GM04504 (cell line): ENCODE results near the gene POLL.

Source experiments
- DNase-seq: peaks from one replicate; pipeline ENCODE4 v3.0.0-alpha.2; 2012; ENCODE audit warnings: low read depth

POLL gene

GRCh38 chr10:101560298-101561067, 27.6 kb downstream of the POLL start:
- DNase-seq, result no peak

DNA sequence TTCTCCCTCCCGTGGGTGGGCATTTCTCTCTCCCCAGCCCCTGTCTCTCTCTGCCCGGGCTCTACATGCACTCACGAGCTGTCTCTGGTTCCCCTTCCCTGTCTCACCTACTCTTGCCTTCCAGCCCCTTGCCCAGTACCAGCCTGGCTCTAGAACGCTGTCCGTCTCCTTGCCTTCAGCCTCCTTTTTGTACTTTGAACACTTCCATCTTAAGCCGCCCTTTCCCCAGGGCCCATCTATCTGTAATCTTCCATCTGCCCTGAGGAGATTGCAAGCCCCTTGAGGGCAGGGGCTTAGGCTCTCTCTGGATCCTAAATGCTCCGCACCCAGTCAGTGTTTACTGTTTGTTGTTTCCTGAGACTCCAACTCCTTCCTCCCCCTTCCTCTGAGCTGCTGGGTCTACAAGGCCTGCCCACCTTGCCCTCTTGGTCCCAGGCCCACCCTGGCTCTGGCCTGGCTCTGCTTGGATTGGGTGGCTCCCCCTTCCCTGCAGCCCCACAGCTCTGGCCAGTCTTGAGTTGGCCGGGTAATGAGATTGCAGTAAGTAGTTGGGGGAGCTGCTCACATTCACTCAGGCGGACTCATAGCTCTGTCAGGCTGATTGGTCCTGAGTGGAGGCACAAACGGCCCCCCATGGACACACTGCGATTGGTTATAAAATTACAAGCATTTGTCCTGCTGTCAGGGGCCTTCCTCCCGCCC, 28.3 kb downstream of the POLL start:
- DNase-seq, result no peak

GRCh38 chr10:101558671-101559595, 29.1 kb downstream of the POLL start:
- no peak for DNase-seq

- no peak for DNase-seq
Measured at GRCh38 chr10:101558204-101558603, 29.9 kb downstream of the POLL start.

DNA sequence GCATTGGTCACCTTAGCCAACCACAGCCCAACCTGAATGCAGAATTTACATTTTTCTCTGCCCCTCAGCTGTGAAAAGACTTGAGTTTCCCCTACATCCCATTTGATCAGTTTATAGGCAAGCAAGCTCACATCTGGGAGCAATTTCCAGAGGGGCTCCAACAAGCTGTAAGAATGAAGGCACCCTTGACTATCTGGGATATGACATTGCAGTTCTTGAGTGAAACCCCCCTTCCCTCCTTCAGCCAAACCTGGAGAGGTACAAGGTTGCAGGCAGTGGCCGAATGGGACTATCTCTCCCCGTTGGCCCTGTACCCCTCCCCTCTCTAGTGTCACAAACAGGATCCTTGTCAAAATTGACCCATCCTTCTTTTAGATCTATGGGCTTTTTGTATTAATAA, 30.5 kb downstream of the POLL start:
- no peak for DNase-seq

DNA sequence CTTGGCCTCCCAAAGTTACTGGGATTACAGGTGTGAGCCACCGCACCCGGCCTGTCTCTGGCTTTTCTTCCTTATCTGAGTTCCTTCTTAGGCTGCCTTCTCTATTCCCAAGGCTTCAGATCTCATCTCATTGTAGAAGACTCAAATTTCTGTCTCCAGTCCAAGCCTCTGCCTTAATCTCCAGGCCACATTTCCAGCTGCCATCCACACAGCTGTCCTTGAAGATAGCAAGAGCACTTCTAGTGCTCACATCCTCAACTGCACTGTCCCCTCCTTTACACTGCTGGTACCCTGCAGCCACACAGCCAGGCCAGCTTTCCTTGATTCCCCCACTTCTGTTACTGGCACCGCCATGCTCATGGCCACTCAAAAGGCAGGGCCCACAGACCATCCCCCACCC, 35.6 kb downstream of the POLL start:
- DNase-seq, result no peak

DNA sequence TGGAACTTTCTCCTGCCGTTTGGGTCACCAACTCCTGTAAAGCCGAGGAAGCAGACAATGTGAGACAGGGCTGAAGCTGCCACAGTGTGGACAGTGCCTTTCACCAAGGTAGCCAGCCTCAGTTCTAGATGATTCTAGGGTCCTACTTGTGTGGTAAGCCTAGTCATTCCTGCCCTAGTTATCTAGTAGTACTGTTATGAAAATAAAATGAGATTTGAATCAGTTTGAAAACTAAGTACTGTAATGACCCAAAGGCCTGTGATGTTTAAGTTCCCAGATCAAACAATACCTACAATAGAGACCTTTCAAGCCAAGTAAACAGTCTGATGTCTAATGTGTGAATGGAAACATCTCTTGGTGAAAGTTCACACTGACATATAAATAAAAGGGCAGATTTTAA, 37.1 kb downstream of the POLL start:
- DNase-seq, result no peak

DNA sequence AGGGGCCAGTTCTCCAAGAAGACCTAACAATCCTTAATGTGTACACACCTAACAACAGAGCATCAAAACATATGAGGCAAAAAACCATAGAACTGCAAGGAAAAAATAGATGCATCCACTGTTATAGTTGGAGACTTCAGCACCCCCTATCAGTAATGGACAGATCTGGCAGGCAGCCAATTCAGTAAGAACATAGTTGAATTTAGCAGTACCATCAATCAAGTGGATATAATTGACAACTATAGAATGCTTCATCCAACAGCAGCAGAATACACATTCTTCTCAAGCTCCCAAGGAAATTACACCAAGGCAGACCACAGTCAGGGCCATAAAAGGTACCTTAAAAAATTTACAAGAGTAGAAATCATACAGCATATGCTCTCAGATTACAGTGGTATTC, 42.2 kb downstream of the POLL start:
- no peak for DNase-seq

- no peak for DNase-seq
Measured at GRCh38 chr10:101538446-101538845, 49.6 kb downstream of the POLL start.

DNA sequence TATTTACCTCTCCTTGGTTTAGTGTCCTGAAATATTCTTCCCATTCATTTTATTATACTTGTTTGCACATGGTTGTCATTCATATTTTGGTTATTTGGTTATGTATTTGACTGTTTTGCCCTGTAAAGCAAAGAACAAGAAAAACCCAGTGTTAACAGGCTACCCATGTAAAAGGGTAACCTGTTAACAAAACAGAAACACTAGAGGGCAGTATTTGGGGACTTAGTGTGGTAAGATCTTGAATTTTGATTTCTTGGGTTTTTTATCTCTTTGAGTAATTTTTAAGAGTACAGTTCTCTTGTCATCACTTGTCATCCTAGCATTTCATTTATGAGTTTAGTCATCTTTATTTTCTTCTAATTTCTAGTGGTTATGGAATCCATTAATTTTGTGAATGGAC, 51.3 kb downstream of the POLL start:
- no peak for DNase-seq

DNA sequence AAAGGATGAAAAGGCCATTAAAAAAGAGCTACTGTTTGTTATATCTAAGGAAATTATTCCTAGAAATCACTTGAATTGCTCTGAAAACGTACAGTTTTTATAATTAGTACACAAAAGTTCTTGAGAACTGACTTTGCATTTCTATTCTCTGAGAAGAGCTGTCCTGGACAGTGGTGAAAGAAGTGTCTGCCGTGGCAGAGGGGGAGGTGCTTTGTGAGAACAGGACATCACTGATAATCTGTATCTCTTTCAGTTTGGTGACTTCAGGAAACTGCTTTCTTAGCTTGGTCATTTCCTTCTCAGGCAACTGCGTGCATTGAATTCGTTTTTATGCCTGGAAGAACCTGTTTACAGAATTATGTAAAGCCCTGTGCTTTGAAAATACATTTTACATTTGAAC, 52.1 kb downstream of the POLL start:
- DNase-seq, result no peak

DNA sequence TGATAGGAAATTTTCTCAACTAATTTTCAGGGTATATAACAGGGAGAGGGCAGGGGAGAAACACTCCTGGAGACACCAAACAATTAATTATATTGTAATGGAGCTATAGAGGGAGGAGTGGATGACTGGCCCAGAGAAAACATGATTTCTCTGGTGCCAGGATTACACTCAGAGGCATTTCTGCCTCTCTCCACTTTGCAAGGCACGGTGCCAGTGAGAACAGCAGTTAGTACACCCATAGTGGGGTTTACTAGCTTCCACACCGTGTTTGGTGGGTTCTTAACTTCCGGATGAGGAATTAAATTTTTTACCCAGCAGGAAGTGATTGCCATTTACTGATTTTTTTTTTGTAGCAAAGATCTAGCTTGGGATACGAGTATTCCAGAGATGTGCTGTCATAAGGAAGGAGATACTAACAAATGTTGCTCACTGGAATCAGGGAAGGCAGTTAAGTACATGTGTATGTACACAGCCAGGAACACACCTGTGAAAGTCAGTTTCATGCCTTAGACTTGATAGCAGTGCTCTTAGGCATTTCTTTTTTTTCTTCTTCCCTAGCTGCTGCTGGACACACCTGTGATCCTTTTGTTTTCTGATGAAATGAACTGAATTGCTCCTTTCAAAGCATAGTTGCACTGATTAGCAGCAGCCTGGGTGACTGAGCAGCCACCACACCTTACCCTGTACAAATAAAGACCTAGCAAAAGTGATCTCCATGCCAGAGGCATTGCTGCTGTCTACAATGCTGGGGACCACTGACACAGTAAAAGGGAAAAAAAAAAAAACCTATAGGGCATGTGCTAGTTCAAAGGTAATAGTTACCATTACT, 58.1 kb downstream of the POLL start:
- no peak for DNase-seq

DNA sequence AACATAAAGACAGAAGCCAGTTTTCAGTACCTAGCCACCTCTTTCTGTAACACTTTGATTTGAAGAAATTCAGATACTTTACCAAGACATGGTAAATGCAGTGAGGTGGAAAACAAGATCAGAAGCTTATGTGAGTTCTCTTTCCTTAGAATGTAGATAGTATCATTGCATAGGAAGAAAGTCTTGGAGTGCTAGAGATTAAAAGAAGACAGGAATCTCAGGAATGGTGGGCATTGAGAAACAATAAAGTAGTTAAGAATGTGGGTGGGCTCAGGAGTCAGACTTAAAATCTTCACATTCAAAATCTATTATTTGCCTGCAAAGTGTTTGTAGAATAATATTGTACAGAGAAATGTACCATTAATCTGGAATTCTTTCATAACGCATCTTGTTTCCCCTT, 58.9 kb downstream of the POLL start:
- DNase-seq, result no peak
